ENCODE results near the gene GPANK1. TPM values are rescaled to one million over a fixed set of nuclear protein-coding genes. Genes with fewer than 3 reads are reported as not detected.

The GPANK1 gene
- total and polyA plus RNA-seq, 2 of the 13 experiments (the other 11 are each of a cell fraction or from before 2014, with no cell fraction given), result 15.4 to 22.8 TPM

GRCh38 chr6:31664790-31665500, at the start of gene GPANK1 (continued):
- TF ChIP-seq SAFB2 (CRISPR knock-in tag; IDR thresholded peaks at IDR 0.05; ENCODE audit: borderline replicate concordance, low read depth), result peak; percentile 72
- TF ChIP-seq ZNF564 (CRISPR knock-in tag; IDR thresholded peaks at IDR 0.05), result no peak
- no peak for TF ChIP-seq GMEB2 (CRISPR knock-in tag; IDR thresholded peaks at IDR 0.05; ENCODE audit: low read depth)
- peak; percentile 97 for TF ChIP-seq TFDP2 (CRISPR knock-in tag; IDR thresholded peaks at IDR 0.05)
- peak; percentile 82 for TF ChIP-seq ZNF687 (CRISPR knock-in tag; IDR thresholded peaks at IDR 0.05)
- TF ChIP-seq ZNF747 (CRISPR knock-in tag; IDR thresholded peaks at IDR 0.05; ENCODE audit: borderline replicate concordance), result peak; percentile 55; the same call in 1 of the 2 replicates
- TF ChIP-seq NFE2L1 (CRISPR knock-in tag; IDR thresholded peaks at IDR 0.05; ENCODE audit: borderline replicate concordance), result no peak
- no peak for TF ChIP-seq HOXA5 (CRISPR knock-in tag; IDR thresholded peaks at IDR 0.05)
- TF ChIP-seq ATRX (CRISPR knock-in tag; IDR thresholded peaks at IDR 0.05; ENCODE audit: borderline replicate concordance), result no peak
- no peak for TF ChIP-seq SATB2 (CRISPR knock-in tag; IDR thresholded peaks at IDR 0.05)
- no peak for TF ChIP-seq ZFAT (CRISPR knock-in tag; conservative IDR thresholded peaks at IDR 0.05)
- TF ChIP-seq ZNF547 (CRISPR knock-in tag; IDR thresholded peaks at IDR 0.05), result peak; percentile 88
- 0 out of 2 replicates have a peak, but pooled peaks have one; percentile 40 for TF ChIP-seq ZNF430 (CRISPR knock-in tag; IDR thresholded peaks at IDR 0.05)
- no peak for TF ChIP-seq PLRG1 (conservative IDR thresholded peaks at IDR 0.05)
- TF ChIP-seq KDM4B (CRISPR knock-in tag; IDR thresholded peaks at IDR 0.05), result no peak
- no peak for TF ChIP-seq MXD1 (CRISPR knock-in tag; IDR thresholded peaks at IDR 0.05)
- no peak; the same call in 1 of the 2 replicates for TF ChIP-seq ATF2 (CRISPR knock-in tag; IDR thresholded peaks at IDR 0.05)
- TF ChIP-seq ATF3 (CRISPR knock-in tag; IDR thresholded peaks at IDR 0.05), result peak; percentile 33; the same call in 1 of the 2 replicates
- TF ChIP-seq TEAD2 (CRISPR knock-in tag; IDR thresholded peaks at IDR 0.05), result no peak
- peak; percentile 82 for TF ChIP-seq TBX2 (CRISPR knock-in tag; IDR thresholded peaks at IDR 0.05; ENCODE audit: borderline replicate concordance)
- TF ChIP-seq ZNF3 (CRISPR knock-in tag; IDR thresholded peaks at IDR 0.05), result no peak
- TF ChIP-seq NAIF1 (CRISPR knock-in tag; IDR thresholded peaks at IDR 0.05; ENCODE audit: borderline replicate concordance), result no peak

Data from HepG2 (cell line).